ENCODE data around the gene TAS2R31.

The TAS2R31 gene

DNA sequence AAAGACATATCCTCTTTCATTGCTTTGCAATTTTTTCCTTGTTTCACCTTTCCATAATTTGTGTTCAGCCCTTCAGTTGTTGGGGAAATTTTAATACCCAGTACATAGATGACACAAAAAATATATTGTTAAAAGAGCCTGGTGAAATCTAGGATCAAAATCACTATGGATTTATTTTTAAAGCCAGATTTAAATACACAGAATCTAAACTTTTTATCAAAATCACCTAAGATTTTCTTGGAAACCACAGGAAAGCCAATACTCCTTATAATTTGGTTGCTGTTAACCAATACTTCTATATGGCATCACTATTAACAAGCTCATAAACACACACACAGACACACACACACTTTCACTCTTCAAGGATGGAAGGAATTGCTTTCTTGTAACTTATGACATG is 33.0 kb downstream of the TAS2R31 start, which contains the start of gene TAS2R20:
Gene TAS2R20, minus strand, starts transcription at position 101 of the 400 bp plus-strand sequence. CDS start 429 bp downstream, outside the sequence.
- DNase-seq (ENCODE audit: low spot score) = no peak

DNA sequence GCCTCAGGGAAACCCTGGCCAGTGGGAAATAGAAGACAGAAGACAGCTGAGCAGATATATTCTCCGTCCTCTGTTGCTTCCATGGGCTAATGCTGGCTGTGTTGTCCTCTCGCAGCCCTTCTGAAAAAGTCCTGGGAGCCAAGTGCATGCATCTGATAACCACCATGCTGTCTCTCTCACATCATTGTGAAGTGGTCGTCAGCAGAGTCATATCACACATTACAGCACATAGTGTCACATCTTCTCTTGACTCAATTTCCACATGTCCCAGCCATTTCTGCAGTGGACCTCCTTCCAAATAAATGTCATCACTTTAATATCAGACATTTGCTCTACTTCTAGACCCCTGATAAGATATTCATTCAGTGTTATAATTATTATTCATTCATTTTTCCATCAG is 36.9 kb downstream of the TAS2R31 start:
- DNase-seq (ENCODE audit: low spot score) = no peak

DNA sequence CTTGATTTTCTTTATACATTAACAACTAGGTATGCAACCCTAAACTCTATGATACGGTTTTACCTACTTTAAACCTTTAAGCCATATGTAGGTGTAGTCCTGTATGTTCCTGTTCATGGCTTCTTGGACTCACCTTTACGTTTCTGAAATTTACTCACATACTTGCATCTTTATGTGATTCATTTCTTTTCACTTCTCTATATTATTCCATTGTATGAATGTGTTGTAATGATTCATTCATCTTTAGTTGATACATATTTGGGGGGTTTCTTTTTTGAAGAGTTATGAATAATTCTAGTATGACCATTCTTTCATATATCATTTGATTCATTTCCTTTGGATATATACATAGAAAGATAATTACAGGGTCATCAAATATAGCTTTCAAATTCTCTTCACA is 42.1 kb downstream of the TAS2R31 start:
- DNase-seq (ENCODE audit: low spot score) = no peak

DNA sequence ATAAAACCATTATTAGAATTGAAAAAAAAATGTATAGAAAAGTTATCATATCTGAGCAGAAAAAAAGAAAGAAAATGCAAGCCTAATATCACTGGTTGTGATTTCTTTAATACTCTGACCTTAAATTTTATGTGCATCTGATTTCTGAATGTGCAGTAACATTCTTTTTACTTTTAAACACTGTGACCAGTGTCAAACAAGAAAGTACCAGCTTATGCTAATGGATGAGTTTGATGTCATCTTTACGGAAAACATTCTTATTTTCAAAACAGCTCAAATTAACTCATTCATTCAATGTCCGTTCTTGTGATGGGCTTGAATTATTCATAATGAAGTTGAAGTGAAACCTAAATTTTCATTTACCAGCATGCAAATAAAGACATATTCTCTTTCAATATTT is 44.4 kb downstream of the TAS2R31 start, which contains the start of gene TAS2R50:
Gene TAS2R50, minus strand, starts transcription at position 101 of the 400 bp plus-strand sequence. Its CDS starts 52 bp downstream, at position 49.
- DNase-seq (ENCODE audit: low spot score) = no peak

DNA sequence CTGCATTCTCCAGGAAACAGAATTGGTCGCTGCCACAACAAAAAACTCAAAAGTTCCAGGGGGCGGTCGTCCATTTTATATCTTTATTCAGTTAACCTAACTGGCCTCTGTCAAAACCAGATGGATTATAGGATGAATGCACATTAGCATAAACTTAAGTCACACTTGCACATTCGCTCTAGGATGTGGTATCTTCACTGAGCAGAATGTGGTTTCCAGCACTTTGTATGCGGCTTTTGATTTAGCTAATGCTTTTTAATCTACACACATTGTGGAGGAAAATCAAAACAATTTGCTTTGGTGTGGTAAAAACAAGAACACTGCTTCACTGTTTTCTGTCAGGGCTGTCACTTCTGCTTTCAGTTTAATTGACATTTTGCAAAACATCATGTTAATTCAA is 49.0 kb downstream of the TAS2R31 start:
- no peak for DNase-seq (ENCODE audit: low spot score)

Data from iPS-NIHi11 (cell line).